ENCODE results near the gene NTN1.

NTN1 gene

GRCh38 chr17:9006175-9006767 lies 15.0 kb upstream of the NTN1 start:
- no peak for DNase-seq

GRCh38 chr17:9007052-9007714 lies 14.1 kb upstream of the NTN1 start:
- no peak for DNase-seq

GRCh38 chr17:9009096-9009495 lies 12.2 kb upstream of the NTN1 start:
- DNase-seq = no peak

GRCh38 chr17:9009737-9010136 lies 11.6 kb upstream of the NTN1 start:
- DNase-seq = peak; percentile 69

- DNase-seq = no peak
These were observed 10.3 kb upstream of the NTN1 start for GRCh38 chr17:9011001-9011400.

- DNase-seq = peak; percentile 46
These were observed 4.3 kb upstream of the NTN1 start for GRCh38 chr17:9016941-9017552.

GRCh38 chr17:9018726-9019125 lies 2.6 kb upstream of the NTN1 start:
- no peak for DNase-seq

GRCh38 chr17:9020096-9020823 lies 1.1 kb upstream of the NTN1 start:
- no peak for DNase-seq

GRCh38 chr17:9020824-9021157 lies 519 bp upstream of the NTN1 start:
- no peak for DNase-seq

GRCh38 chr17:9021992-9022572 lies 772 bp downstream of the NTN1 start:
- DNase-seq = no peak

GRCh38 chr17:9022573-9023391 lies 1.5 kb downstream of the NTN1 start:
- no peak for DNase-seq

- no peak for DNase-seq
These were observed 2.3 kb downstream of the NTN1 start for GRCh38 chr17:9023392-9024218.

- no peak for DNase-seq
These were observed 3.2 kb downstream of the NTN1 start for GRCh38 chr17:9024497-9024896.

GRCh38 chr17:9026741-9027140 lies 5.4 kb downstream of the NTN1 start:
- DNase-seq = no peak

- no peak for DNase-seq
These were observed 7.1 kb downstream of the NTN1 start for GRCh38 chr17:9028202-9028987.

- DNase-seq = no peak
These were observed 7.8 kb downstream of the NTN1 start for GRCh38 chr17:9028988-9029570.

- DNase-seq = no peak
These were observed 10.8 kb downstream of the NTN1 start for GRCh38 chr17:9032151-9032550.

GRCh38 chr17:9032583-9032982 lies 11.3 kb downstream of the NTN1 start:
- DNase-seq = no peak

GRCh38 chr17:9035249-9035648 lies 13.9 kb downstream of the NTN1 start:
- DNase-seq = no peak

GRCh38 chr17:9036336-9036735 lies 15.0 kb downstream of the NTN1 start:
- no peak for DNase-seq

GRCh38 chr17:9037736-9038135 lies 16.4 kb downstream of the NTN1 start:
- no peak for DNase-seq

Measured in inflammatory macrophage treated with lipopolysaccharide for 4 hours (primary cell).